Activated CD4-positive, alpha-beta T cell treated with anti-CD3 and anti-CD28 coated beads, Interleukin-2, amount 50 U/mL, for 4 hours (primary cell): Measurements from ENCODE around the gene VOPP1.
A peak's percentile ranks its signal among the peaks of the same experiment; 100 is the strongest.
"Not testable (repeated sequence)": the region's sequence is repeated elsewhere in the genome, so short reads cannot be mapped to it uniquely, and the experiment has no call there.

ENCODE experiments used
- DNase-seq, 2 experiments: peaks; one replicate each; pipeline ENCODE4 v3.0.0-alpha.2; 2020

The VOPP1 gene

DNA sequence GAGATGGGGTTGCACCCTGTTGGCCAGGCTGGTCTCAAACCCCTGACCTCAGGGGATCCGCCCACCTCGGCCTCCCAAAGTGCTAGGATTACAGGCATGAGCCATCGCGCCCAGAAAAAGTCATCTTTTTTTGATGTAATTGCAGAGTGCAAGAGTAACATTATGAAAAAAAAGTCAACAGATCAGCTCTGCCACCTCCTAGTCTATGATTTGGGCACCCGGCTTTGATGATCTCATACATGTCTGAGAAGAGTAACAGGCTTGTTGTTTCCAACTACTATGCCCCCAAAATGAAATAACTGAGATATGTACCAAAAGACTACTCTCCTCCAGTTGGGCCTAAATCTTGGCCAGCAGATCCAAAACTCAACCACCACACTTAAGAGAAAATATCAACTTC, 40.8 kb downstream of the VOPP1 start:
- no peak for DNase-seq

DNA sequence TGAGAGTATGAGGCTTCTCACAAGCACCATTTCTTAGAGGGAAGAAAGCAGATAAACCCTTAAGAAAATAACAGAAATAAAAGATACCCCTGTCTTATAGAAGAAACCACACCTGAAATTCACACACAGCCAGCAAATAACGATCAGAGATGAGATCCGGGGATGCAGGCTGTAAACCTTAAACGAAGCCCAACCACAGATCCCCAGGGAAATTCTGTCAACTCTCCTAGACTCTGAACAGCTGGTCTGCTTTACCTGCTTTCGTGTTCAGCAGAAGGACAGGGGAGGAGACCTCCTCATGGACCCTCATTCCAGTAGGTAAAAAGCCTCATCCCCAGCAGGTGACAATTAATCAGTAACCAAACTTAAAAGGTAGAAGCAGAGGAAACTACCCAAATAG, 45.0 kb downstream of the VOPP1 start:
- DNase-seq, result no peak

DNA sequence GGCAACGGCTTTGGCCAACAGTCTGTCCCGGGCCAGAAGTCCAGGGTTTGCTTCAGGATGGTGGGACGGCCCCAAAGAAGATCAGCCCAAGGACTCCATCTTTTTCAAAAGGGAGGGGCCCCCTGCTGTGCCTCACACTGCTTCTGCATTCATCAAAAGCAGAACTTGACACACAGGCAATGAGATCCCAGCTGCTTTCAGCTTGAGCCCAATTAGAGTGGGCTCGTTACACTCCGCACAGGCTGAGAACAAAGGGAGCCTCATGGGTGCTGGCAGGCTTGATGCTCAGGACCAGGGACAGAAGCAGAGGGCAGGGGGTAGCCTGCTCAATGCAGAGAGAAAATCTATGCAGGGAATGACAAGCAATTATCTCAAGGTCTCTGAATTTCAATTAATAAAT, 45.5 kb downstream of the VOPP1 start:
- DNase-seq, result no peak

DNA sequence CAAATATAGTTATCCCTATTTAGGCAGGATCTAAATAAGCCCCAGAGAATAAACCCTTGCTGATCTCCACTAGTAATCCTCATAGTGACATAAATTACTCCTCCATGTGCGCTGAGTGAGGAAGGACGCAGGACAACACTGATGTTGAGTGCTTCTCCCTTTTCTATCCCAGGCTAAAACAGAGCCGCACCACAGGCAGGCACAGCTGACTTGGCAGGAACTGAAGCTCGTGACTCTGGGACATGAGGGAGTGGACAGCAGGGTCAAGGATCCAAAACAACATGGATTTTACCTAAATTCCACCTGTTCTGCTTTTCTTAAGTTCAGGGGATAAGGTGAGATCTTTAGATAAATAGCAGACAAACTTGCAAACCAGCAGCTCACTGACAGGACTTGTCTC, 46.0 kb downstream of the VOPP1 start:
- no peak for DNase-seq

DNA sequence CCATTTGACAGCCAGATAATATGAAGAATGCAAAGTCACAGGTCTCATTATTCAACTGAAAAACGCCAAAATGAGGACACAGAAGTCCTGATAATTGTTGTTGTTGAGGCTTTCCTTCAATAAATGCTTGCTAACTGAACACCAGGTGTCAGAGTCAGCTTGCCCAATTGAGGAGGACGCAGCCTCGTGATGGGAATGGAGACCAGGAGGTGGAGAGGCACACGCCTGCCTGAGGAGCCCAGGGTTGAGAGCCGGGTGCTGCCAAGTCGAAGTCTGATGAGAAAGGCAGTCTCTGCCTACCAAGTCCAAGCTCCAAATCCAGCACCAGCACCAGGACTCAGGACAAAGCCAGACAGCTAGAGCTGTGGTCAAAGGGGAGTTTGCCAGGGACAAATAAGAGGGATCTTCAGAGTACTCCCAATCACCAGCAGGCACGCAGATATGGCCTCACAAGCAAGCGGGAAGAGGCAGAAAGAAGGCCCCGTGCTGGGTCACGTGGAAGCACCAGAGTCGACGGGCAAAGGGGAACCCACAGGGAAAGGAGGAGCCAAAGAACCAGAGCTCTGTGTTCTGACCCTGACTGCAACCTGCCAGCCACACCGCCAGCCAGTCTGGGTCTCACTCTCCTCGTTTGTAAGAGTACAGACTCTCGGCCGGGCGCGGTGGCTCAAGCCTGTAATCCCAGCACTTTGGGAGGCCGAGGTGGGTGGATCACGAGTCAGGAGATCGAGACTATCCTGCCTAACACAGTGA, 47.6 kb downstream of the VOPP1 start:
- no peak for DNase-seq

DNA sequence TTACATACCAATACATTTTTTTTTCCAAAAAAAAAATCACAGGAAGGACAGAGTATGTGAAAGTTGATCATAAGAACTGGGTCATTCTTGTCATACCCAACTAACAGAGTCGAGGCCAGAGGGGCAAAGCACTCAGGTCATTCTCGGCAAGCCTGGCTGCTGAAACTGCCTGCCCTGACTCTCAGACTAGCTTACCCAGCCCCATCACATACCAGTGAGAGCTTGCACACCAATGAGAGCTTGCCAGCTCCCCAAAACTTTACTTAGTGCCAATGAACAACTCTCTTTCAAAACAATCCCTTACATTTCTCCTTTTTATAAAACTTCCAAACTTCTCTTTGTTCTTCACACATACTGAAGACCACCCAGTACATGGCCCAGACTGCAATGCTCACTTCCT, 48.9 kb downstream of the VOPP1 start:
- DNase-seq, result no peak

DNA sequence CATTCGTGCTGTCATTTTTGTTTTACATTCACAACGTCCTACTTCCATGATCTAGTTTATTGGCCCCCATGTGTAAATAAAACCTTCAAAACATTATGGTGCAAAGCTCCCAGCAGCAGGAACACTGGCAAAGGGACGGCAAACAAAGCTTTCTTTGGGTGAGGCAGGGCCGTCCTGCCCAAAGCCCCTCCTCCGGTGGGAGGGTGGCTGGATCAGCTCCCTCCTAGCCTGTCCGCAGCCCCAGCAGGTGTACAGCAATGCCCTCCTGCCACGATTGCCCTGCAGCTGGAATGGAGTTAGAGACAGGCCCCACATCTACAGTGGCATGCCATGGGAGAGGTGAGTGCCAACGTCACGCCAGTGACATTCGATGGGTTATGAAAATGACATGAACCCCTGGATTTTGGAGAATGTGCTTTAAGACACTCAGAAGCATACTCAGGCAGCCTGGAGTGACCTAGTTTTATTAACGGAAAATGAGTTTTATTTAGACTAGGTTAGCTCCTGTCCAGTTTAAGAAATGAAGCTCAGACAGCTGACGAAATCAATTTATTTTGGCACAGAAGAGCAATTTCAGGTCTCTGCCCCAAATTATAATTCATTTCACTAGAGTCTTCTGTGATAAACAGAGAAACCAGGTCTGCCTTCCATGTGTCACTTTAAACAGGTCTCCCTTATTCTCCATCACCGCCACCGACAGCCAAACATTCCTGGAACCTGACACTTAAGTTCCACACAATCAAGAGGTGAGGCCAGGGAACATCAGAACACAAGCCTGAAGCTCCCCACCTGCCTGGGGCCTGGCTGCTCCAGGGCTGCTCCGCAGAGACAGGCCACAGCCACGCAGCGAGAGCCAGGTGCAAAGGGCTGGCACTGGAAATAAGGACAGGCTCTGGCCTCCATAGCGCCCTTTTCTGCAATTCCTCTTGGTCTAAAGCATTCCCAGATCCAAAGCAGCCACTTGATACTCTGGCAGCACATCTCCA, 50.1 kb downstream of the VOPP1 start:
- no peak for DNase-seq

DNA sequence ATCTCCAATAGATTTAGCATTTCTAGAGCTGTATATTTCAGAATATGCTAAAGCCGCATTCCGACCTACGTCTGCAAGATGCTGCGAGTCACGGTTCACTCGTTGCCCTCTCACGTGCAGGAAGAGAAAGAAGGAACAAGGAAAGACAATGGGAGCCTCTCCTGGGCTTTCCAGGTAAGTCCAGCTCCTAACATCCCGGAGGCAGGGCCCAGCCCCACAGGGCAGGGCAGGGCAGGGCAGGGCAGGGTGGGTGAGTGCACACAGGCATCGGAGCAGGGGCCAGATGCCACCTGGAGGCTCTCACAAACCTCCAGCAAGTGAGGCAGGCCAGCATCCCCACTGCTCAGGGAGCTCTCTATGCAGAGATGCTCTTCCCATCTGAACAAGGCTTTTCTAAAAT, 50.8 kb downstream of the VOPP1 start:
- DNase-seq, result no peak

DNA sequence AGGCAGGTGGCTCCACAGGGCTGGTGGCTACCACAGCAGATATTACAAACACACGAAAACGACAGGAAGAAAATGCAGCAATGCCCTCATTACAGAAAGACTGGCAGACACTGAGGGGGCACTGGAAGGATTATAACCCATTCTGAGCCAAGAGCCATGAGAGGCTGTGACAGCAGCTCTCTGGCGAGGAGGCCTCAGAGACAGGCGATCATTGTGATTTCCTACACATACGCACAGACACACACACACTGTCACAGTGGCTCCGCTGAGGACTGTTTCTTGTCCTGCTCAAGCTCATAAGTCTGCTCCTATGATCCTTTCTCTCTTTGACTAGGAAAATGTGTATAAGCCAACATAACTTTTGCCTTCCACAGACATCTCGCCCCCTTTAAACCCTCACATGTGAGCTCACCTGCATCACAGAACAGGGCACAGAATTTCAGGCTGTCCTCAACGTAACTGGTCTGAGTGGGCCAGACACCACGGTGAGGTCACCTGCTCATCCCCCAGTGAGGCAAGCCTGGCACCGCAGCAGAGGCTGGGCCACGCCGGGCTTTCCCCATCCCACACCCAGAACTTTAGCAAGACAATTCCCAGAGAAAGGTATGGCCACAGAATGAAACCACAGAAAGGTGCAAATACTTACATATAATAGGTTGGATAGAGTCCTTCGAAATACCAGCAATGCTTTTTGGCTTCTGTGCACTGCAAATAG, 51.7 kb downstream of the VOPP1 start:
- DNase-seq, result no peak

DNA sequence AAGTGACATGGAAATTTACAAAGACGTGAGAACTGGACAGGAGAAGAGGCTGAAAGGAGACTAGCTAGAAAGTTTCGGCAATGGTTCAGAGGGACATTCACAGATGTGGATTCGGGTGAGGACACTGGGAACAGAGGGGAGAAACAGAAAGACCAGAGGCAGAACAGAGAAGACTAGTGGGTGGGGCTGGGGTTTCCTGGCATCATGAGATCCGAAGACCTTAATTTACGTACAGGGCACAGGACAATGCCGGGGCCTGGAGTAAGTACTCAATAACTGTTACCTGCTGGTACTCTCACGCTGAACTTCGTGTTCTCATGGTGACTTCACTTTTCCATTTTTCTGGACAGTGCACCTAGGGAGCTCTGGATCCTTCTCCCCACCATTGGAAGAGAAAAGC, 53.5 kb downstream of the VOPP1 start:
- no peak for DNase-seq

DNA sequence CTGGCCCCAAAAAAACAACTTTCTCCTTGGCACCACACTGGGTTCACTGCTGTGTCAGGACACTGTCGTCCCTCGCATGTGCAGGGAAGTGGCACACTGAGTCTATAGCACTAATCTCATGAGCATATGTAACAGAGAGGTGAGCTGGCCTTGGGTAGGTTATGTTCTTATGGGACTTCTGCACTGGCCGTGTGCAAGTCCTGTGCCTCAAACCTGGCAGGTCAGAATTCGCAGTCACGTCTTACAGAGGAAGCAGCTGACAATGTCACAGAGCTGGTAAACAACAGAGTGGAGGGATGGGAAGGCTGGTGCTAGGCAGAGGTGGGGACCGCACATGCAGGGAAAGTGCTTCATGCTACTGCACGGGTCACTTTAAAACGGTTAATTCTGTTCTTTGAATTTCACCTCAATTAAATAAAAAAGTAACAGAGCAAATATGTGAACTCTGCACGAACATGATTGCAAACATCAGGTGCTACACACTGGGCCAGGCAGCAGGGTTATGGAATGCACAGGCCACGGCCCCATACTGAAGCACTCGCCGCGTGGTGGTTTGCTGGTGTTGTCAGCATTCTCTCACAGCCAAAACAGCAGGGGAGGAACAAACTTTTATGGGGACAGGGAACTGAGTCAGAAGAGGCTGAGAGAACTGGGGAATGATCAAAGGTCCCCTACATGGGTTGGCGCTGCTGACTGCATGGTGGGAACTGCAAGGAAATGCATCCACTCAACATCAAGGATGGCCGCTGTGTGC, 54.2 kb downstream of the VOPP1 start:
- no peak for DNase-seq

DNA sequence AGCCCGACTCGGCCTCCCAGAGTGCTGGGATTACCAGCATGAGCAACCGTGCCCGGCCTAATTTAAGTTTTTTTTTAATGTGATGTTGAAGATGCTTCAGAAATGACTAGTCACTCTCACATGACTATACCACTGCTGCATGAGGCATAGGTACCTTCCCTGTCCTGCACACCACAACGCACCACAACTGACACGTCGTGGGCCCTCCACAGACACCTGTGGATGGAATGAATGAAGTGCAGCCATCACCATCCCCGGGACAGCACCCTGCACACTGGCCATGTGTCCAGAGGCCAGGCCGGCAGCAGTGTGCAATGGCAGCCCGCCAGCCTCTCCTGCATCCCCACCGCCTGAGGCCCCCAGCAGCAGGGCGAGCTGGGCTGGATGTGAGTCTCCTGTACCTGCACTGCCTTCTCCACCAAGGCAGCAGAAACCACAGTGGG, 55.1 kb downstream of the VOPP1 start:
- peak in 1 of 2 experiments; percentile 30 for DNase-seq

DNA sequence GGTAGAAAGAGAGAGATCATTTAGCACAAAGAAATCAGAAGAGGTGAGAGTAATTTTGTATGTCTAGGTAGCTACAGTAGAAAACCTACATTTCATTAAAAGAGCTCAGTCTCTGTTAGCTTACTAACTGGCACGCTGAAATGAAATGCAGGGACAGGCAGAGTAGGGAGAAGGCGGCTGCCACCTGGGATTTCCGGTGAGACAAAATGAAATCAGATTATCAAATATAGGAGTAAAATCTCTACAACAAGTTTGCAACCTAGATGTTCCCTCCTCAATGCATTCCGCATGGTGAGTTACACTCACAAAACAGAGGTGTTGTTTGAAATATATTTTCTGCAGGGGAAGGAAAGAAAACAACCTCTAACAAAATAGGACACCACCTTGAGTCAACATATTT, 55.9 kb downstream of the VOPP1 start:
- no peak for DNase-seq

DNA sequence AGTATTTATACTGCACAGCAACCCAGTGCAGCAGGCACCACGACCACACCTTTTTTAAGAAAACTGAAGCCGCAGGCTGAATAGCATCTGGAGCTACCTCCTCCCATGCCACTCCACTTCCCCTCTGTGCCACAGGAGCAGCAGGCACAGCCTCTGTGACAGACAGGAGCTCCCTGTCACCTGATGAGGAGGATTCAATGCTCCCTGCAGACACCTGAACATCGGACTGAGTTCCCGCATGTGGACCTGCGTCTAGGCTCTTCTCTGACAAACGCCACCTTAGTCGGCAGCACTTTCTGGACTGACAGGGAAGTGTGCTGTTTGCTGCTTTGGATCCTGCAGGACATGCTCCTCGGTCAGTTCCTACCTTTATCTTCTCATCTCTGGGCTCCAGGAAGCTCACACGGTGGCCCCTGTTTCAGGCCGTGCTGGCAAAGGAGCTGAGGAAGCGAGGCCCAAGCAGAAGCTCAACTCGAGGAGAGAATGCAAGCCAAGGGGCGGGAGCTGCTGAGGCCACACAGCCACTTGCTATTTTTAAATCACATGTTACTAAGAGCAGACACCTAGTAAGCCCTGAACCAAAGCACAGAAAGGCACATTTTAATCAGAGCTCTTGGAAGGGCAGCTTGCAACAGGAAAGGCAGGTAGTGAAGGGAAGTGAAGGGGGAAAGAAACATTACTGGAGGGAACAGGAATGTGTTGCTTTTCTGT, 56.6 kb downstream of the VOPP1 start:
- no peak for DNase-seq

DNA sequence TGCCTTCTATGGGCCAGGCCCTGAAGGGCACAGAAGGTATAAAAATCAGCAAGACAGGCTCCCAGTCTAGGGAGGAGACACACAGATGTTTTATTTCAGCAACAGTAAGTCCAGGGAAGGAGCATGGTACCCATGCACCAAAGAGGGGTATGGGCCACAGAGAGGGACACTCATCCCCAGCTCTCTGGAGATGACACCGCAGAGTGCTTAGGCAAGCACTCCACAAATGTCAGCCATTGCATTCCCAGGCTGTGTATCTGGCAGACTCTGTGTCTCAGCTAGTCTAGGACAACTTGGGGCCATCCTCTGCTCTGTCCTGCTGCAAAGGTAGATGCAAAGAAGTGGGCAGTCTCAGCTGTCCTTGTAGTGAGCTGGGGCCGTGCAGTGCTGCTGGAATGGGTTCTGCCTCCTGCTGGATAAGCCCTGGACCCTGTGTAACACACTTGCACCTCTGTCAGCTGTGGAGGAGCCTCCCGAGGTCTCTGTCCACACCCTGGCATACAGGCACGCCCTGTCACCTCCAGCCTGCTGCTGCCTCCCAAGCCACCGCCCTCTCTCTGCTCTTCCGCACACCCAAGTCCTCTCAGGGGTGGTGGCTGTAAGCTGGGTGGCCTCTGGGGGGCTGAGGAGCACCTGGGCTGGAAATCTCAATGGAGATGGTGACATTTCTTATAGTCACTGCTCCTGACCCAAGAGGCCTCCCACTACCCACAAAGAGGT, 57.6 kb downstream of the VOPP1 start:
- no peak for DNase-seq

DNA sequence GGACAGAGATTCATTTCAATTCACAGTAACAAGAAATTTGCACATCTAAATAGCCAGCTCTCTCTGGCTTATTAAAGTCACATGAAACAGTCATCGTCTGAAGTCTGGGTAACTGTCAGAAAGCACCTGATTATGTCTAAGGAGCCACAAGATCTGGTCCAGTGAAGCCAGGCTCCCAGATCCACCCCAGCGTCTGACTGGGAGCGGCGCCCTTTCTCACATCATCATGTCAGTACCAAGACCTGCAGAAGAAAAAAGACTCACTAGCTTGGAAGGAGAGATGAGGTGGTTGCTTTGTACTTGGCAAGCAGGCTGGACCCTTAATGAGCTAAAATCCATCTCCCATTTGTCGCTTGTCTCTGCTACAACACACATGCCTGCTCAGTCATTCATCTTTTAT, 58.4 kb downstream of the VOPP1 start:
- DNase-seq, result no peak

DNA sequence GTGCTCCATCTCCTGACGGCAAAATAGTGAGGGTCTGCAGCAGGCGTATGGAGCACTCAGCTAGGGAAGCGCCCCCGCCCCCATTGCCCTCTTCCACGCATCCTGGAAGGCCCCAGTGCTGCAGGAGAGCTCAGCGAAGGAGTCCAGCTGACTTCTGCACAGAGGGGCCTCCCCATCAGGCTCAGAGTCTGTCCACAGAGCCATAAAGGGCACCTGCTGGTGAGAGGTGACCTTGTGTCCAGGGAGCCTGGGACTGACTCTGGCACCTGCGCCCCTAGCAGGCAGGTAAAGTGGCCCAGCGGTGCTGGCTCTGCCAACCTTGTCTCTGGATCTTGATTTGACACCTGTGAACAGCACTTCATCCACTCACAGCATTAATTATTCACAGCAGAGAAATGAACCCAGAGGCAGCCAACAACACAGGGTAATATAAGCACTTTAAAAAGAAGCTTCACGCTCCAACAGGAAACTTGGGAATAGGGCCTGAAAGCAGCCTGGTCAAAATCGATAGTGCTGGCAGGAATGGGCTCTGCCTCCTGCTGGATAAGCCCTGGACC, 59.6 kb downstream of the VOPP1 start:
- no peak for DNase-seq

DNA sequence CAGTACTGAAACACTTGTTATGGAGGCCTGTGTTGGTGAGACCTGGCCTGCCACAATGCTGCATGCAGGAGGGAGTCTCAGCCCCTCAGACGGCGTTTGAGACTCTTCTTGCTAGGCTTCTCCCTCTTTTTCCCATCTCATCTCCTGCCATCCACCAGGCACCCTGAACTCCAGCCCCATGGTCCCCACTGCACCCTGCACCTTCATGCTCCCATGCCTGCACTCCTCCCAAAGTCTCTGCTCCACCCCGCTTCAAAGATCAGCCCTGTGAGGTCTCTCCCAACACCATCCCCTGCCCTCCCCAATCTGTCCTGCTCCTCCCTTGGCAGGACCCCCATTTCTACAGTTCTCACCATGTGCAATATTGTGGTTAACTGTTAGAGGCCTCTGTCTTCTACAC, 61.7 kb downstream of the VOPP1 start:
- DNase-seq, result no peak

DNA sequence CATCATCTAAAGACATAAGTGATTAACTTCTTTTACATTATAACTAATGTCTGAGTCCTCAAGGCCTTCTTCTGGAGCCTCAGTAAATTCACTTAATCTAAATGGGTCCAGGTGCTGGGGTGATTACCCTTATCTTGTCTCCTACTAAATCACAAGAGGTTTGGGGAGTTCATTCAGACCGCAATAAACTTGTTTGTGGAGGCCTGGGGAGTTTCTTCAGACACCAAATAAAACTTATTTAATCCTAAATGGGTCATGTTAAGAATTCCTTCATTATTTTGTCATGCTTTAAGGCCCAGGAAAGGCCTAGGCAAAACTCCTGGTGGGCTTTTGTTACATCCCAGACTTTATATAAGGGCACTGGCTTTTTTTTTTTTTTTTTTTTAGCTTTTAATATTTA, 62.1 kb downstream of the VOPP1 start:
- not testable (repeated sequence) for DNase-seq

DNA sequence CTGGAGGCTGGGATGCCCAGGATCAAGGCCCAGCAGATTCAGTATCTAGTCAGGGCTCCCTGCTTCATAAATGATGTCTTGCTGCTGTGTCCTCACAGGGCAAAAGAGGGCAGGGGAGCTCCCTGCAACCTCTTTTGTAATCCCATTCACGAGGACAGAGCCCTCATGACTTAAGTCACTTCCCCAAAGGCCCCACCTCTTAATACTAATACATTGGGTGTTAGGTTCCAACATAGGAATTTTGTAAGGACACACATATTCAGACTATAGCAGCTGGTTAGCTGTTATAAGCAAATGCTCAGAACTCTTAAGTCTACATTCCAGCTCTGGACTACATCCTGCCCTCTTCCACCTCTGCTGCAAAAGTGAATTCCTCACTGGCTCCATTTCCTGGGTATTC, 63.0 kb downstream of the VOPP1 start:
- DNase-seq, result no peak
